ENCODE data around the gene VPS39. TPM values are rescaled to one million over a fixed set of nuclear protein-coding genes. Genes with fewer than 3 reads are reported as not detected.

The VPS39 gene
- polyA plus RNA-seq, 1 experiment = 79.5 TPM

- peaks cover 6% of the 10 kb centered on the region for H3K27me3 ChIP-seq (ENCODE audit: control insufficient read depth, insufficient read depth, low read length)
- TF ChIP-seq CTCF (IDR thresholded peaks at IDR 0.05; ENCODE audit: insufficient read depth, low read depth, low read length) = no peak
- H3K36me3 ChIP-seq (ENCODE audit: control insufficient read depth, insufficient read depth, low read length) = no peaks in the 10 kb centered on the region
- CTCF ChIA-PET = interaction anchor here (5.0 kb wide), 1 partner anchor 12 kb away, joined by 31 read pairs; no protein-coding TSS in a partner anchor
- H3K4me3 ChIP-seq (ENCODE audit: low read depth, low read length) = no peak overlapping the region
- no peak for DNase-seq (ENCODE audit: low read depth)
- POLR2A ChIA-PET = no interaction called here
Observed at GRCh38 chr15:42150219-42150970, 57.7 kb downstream of the VPS39 start.

GRCh38 chr15:42149493-42150218 lies 58.4 kb downstream of the VPS39 start:
- ChIA-PET CTCF (interaction anchor here (5.0 kb wide), 1 partner anchor 11 kb away, joined by 31 read pairs; no protein-coding TSS in a partner anchor), POLR2A (no interaction called here)
- Histone ChIP-seq H3K27me3 (ENCODE audit: control insufficient read depth, insufficient read depth, low read length) (peaks cover 6% of the 10 kb centered on the region), H3K4me3 (ENCODE audit: low read depth, low read length) (no peak overlapping the region), H3K36me3 (ENCODE audit: control insufficient read depth, insufficient read depth, low read length) (no peaks in the 10 kb centered on the region)
- no peak for DNase-seq (ENCODE audit: low read depth)
- TF ChIP-seq CTCF (IDR thresholded peaks at IDR 0.05; ENCODE audit: insufficient read depth, low read depth, low read length) = no peak

GRCh38 chr15:42148808-42149492 lies 59.2 kb downstream of the VPS39 start:
- POLR2A ChIA-PET = no interaction called here
- CTCF ChIA-PET = interaction anchor here (0.9 to 5.0 kb wide), 2 partner anchors 11 to 81 kb away, joined by 3 to 31 read pairs; no protein-coding TSS in a partner anchor

GRCh38 chr15:42147431-42147735 lies 60.7 kb downstream of the VPS39 start:
- TF ChIP-seq CTCF (IDR thresholded peaks at IDR 0.05; ENCODE audit: insufficient read depth, low read depth, low read length) = no peak
- H3K36me3 ChIP-seq (ENCODE audit: control insufficient read depth, insufficient read depth, low read length) = no peaks in the 10 kb centered on the region
- DNase-seq (ENCODE audit: low read depth) = no peak
- CTCF ChIA-PET = interaction anchor here (1.0 to 5.0 kb wide), 4 partner anchors 9 to 13 kb away, joined by 3 to 31 read pairs (median 4); partner anchors contain the start of gene PLA2G4F
- H3K4me3 ChIP-seq (ENCODE audit: low read depth, low read length) = no peak overlapping the region
- peaks cover 6% of the 10 kb centered on the region for H3K27me3 ChIP-seq (ENCODE audit: control insufficient read depth, insufficient read depth, low read length)
- POLR2A ChIA-PET = interaction anchor here (0.7 kb wide), 1 partner anchor 13 kb away, joined by 3 read pairs; no protein-coding TSS in a partner anchor

More at GRCh38 chr15:42148808-42149492, 59.2 kb downstream of the VPS39 start:
- TF ChIP-seq CTCF (IDR thresholded peaks at IDR 0.05; ENCODE audit: insufficient read depth, low read depth, low read length) = no peak
- Histone ChIP-seq H3K36me3 (ENCODE audit: control insufficient read depth, insufficient read depth, low read length) (no peaks in the 10 kb centered on the region), H3K4me3 (ENCODE audit: low read depth, low read length) (no peak overlapping the region), H3K27me3 (ENCODE audit: control insufficient read depth, insufficient read depth, low read length) (peaks cover 6% of the 10 kb centered on the region)
- DNase-seq (ENCODE audit: low read depth) = no peak

Data from BJ (cell line).